Stimulated activated CD4-positive, alpha-beta T cell treated with anti-CD3 and anti-CD28 coated beads, Interleukin-2, amount 100 ng/mL, for 4 hours (primary cell): ENCODE data around the gene RITA1.
"Not testable (repeated sequence)": the region's sequence is repeated elsewhere in the genome, so short reads cannot be mapped to it uniquely, and the experiment has no call there.

Experiments used
- DNase-seq: peaks from one replicate; pipeline ENCODE4 v3.0.0-alpha.2; 2020; ENCODE audit warnings: low read depth

The RITA1 gene

GRCh38 chr12:113204804-113205203 lies 19.3 kb downstream of the RITA1 start:
- no peak for DNase-seq

- not testable (repeated sequence) for DNase-seq
These were observed 21.3 kb downstream of the RITA1 start for GRCh38 chr12:113206802-113207201.

GRCh38 chr12:113207613-113208040 lies 22.1 kb downstream of the RITA1 start:
- DNase-seq: no peak

GRCh38 chr12:113208041-113208934 lies 22.8 kb downstream of the RITA1 start:
- DNase-seq: no peak

GRCh38 chr12:113211160-113211559 lies 25.6 kb downstream of the RITA1 start:
- no peak for DNase-seq

GRCh38 chr12:113214895-113215400 lies 29.4 kb downstream of the RITA1 start:
- no peak for DNase-seq

GRCh38 chr12:113216027-113216426 lies 30.5 kb downstream of the RITA1 start:
- no peak for DNase-seq

GRCh38 chr12:113220593-113221180 lies 35.2 kb downstream of the RITA1 start:
- DNase-seq: no peak

- DNase-seq: peak; percentile 99
These were observed 35.9 kb downstream of the RITA1 start, which contains the start of gene TPCN1 for GRCh38 chr12:113221181-113221996. TPCN1 (plus strand) TSS chr12:113221464; CDS start chr12:113226853, 5,389 bp downstream.

- DNase-seq: no peak
These were observed 36.6 kb downstream of the RITA1 start for GRCh38 chr12:113221997-113222729.

GRCh38 chr12:113222730-113223531 lies 37.4 kb downstream of the RITA1 start:
- no peak for DNase-seq

GRCh38 chr12:113224955-113225354 lies 39.4 kb downstream of the RITA1 start:
- DNase-seq: no peak

- no peak for DNase-seq
These were observed 41.4 kb downstream of the RITA1 start for GRCh38 chr12:113226696-113227568.

GRCh38 chr12:113227686-113228391 lies 42.3 kb downstream of the RITA1 start:
- no peak for DNase-seq

- DNase-seq: no peak
These were observed 43.0 kb downstream of the RITA1 start for GRCh38 chr12:113228394-113229028.

GRCh38 chr12:113230315-113231234 lies 45.1 kb downstream of the RITA1 start:
- DNase-seq: no peak
